Ishikawa (cell line): ENCODE measurements around the gene LIMK1.

Experiments used
- TAF1 ChIP-seq: IDR thresholded peaks from 2 replicates; pipeline ENCODE4 v1.6.1; 2012; ENCODE audit warnings: low read depth, mild to moderate bottlenecking
- YY1 ChIP-seq: IDR thresholded peaks from 2 replicates; pipeline ENCODE4 v1.6.1; 2012; ENCODE audit warnings: low read depth
- ZBTB7A ChIP-seq: IDR thresholded peaks from 2 replicates; pipeline ENCODE4 v1.6.1; 2012; ENCODE audit warnings: low read depth
- TF ChIP-seq, protein P1 (sequence below): IDR thresholded peaks from 2 replicates; pipeline ENCODE4 v1.6.1; 2012; ENCODE audit warnings: low read depth, mild to moderate bottlenecking

- TF ChIP-seq, protein P1, sequence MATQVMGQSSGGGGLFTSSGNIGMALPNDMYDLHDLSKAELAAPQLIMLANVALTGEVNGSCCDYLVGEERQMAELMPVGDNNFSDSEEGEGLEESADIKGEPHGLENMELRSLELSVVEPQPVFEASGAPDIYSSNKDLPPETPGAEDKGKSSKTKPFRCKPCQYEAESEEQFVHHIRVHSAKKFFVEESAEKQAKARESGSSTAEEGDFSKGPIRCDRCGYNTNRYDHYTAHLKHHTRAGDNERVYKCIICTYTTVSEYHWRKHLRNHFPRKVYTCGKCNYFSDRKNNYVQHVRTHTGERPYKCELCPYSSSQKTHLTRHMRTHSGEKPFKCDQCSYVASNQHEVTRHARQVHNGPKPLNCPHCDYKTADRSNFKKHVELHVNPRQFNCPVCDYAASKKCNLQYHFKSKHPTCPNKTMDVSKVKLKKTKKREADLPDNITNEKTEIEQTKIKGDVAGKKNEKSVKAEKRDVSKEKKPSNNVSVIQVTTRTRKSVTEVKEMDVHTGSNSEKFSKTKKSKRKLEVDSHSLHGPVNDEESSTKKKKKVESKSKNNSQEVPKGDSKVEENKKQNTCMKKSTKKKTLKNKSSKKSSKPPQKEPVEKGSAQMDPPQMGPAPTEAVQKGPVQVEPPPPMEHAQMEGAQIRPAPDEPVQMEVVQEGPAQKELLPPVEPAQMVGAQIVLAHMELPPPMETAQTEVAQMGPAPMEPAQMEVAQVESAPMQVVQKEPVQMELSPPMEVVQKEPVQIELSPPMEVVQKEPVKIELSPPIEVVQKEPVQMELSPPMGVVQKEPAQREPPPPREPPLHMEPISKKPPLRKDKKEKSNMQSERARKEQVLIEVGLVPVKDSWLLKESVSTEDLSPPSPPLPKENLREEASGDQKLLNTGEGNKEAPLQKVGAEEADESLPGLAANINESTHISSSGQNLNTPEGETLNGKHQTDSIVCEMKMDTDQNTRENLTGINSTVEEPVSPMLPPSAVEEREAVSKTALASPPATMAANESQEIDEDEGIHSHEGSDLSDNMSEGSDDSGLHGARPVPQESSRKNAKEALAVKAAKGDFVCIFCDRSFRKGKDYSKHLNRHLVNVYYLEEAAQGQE, result no peak
- TF ChIP-seq YY1 (no peak), TAF1 (no peak), ZBTB7A (no peak)
Observed at GRCh38 chr7:74061840-74062539, 21.6 kb upstream of the LIMK1 start.
